ENCODE data around the gene MCU. TPM values are rescaled to one million over a fixed set of nuclear protein-coding genes. Genes with fewer than 3 reads are reported as not detected.

Gene MCU
- total RNA-seq, 2 donors from 2014 or later = 22.5 to 35.2 TPM

DNA sequence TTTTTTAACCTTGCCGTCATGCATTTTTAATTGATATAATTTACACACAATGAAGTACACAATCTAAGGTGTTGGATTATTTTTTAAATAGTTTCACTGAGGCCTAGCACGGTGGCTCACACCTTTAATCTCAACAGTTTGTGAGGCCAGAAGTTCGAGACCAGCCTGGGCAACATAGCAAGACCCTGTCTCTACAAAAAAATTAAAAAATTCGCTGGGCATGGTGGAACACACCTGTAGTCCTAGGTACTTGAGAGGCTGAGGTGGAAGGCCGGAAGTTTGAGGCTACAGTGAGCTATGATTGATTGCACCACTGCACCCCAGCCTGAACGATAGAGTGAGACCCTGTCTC lies 108.8 kb downstream of the MCU start:
- Mint-ChIP-seq H3K36me3 (no peaks in the 10 kb centered on the region), H3K9me3 (peaks cover 0 to under 1% of the 10 kb centered on the region in 2 donors), H3K27ac (no peak overlapping the region)
- no peak for DNase-seq (ENCODE audit: low spot score in 2 of 2)
- ATAC-seq = no peak

DNA sequence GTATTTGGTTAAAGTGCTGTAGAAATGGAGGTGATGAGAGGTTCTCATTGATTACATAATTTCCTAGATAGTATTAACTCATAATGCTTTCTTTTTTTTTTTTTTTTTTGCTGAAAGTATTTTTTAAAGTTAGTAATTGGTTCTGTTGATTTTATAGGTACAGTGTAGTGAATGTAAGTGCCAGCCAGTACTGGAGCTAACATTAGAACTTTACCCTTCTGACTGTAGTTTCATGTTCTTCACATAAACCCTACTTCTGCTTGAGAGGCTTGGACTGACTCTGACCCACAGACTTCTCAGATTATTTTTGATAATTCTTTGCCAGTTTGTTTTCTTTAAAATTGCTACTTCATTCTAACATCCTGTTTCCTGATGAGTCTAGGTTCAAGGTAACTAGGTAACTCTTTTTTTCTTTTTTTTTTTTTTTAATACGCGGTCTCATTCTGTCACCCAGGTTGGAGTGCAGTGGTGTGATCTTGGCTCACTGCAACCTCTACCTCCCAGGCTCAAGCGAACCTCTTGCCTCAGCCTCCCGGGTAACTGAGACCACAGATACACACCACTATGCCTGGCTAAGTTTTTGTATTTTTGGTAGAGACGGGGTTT lies 109.4 kb downstream of the MCU start:
- Mint-ChIP-seq H3K9me3 (peaks cover 0 to 4% of the 10 kb centered on the region in 2 donors), H3K36me3 (no peaks in the 10 kb centered on the region), H3K27ac (no peak overlapping the region)
- ATAC-seq (no peak), DNase-seq (ENCODE audit: low spot score in 2 of 2) (no peak)

DNA sequence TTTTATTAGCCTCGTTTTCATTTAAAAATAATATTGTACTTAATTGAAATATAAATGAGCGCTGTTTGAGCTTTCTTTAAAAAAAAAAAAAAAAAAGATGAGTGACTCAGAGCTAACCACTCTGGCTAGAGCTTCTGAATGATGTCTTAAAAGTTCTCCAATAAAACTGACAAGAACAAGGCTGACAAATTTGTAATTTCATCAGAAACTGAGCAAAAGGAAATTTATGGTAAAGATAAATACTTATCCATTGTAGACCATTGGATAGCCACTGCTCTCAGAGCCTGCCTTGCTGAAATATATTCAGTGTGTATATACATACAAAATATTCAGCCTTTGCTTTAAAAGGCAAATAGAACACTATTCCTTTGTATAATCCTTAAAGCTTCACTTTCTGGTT lies 110.4 kb downstream of the MCU start:
- no peak overlapping the region for H3K27ac Mint-ChIP-seq
- no peak for ATAC-seq
- DNase-seq (ENCODE audit: low spot score in 2 of 2) = no peak
- no peaks in the 10 kb centered on the region for H3K36me3 Mint-ChIP-seq
- peaks cover 0 to 4% of the 10 kb centered on the region in 2 donors for H3K9me3 Mint-ChIP-seq

DNA sequence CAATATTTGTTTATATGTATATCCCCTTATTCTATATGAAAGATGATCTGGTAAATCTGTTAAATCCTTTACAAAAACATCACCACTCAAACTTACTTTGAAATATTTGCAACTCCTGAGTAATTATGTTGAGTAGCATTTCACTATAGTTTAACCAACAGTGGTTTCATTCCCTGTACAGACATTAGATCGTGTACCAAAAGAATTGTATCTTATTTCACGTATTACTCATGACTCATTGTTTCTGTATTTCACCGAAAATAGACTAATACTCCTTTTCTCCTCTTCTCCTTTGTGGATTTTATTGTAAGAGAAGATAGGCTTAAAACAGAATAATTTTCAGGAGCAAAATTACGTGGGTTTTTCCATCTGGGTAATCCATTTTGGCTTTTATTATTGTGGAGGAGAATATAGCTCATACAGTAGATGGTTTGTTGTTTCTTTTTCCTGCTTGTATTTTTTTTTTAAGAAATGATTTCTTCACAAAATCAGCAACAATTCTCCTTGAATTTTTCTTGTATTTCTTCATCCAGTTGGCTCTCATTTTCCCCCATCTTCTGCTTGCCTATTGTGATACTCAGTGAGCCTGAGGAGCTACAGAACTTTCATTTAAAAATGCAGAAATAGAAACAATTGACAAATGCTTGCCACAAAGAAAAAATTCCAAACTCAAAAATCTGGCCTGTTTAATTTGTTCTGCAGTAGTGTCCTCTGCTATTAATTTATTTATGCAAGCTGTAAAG lies 111.0 kb downstream of the MCU start:
- no peak for DNase-seq (ENCODE audit: low spot score in 2 of 2)
- Mint-ChIP-seq H3K9me3 (peaks cover 0 to 4% of the 10 kb centered on the region in 2 donors), H3K27ac (no peak overlapping the region), H3K36me3 (no peaks in the 10 kb centered on the region)
- ATAC-seq = peak in 1 of 2 donors; percentile 68

DNA sequence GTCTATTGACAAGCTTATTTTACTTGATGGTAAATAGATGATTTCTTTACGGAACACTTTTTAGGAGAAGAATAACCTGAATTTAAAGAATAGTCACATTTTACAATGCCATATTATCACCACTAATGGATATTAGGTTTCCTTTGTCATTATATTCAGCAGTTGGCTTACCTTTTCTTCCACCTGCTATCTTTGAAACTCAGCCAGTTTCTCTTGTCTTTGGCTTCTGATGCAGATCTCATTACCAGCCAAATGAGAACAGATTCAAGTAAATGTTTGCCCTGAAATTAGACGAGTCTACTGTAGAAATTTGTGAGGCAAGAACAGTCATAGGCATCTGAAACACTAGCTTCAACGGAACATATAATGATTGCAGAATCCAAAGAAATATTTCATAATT lies 116.1 kb downstream of the MCU start:
- ATAC-seq (no peak), DNase-seq (ENCODE audit: low spot score in 2 of 2) (no peak)
- H3K9me3 Mint-ChIP-seq = peaks cover 0 to 4% of the 10 kb centered on the region in 2 donors
- H3K36me3 Mint-ChIP-seq = no peaks in the 10 kb centered on the region
- H3K27ac Mint-ChIP-seq = no peak overlapping the region

DNA sequence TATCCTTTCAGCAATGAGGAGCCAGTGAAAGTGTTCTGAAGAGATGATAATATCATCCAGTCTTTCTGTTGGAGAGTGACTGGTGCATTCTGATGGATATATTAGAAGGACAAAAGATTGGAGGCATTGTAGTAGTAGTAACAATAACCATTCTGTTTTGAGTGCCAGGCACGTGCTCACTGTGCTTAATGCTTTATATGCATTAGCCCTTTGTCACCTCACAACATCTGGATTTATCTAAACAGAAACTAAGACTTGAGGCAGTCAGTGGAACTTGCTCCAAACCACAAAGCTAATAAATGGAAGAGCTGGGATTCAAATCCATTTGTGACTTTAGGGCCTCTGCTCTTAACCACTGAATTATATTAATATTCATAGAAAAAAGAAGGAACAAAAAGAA lies 117.1 kb downstream of the MCU start:
- Mint-ChIP-seq H3K27ac (no peak overlapping the region), H3K36me3 (no peaks in the 10 kb centered on the region), H3K9me3 (peaks cover 0 to 4% of the 10 kb centered on the region in 2 donors)
- no peak for ATAC-seq
- DNase-seq (ENCODE audit: low spot score in 2 of 2) = no peak

DNA sequence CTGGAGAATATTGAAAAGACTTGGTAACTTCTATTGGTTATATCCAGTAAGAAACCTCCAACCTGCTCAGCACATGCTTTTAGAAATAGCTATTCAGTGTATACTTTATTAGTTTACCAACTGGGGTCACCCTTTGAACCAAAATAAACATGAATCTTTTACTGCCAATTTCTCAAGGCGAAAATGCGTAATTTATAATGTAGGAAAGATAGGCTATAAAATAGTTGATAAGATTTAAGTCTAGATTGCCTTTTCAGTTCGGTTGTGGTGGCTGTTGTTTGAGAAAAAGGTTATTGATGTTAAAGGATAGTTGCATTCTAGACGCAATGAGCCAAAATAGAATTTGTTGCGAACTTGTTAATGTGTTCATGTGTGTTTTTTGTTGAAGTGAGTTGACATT lies 119.0 kb downstream of the MCU start:
- H3K27ac Mint-ChIP-seq = no peak overlapping the region
- peaks cover 0 to under 1% of the 10 kb centered on the region in 2 donors for H3K9me3 Mint-ChIP-seq
- ATAC-seq (no peak), DNase-seq (ENCODE audit: low spot score in 2 of 2) (no peak)
- H3K36me3 Mint-ChIP-seq = no peaks in the 10 kb centered on the region

DNA sequence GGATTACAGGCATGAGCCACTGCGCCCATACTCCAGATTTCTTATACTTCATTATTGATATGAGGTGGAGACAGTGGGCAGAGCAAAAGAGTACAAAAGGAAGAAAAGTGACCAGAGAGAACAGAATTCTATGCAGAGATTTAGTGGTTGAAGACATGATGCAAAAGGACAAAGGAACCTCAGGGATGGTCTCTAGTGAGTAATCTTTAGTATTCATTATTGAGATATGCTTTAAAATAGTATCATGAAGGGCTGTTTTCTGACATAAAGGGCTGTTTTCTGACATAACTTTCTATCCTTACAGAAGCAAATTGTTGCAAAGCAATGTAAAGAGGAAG lies 120.4 kb downstream of the MCU start:
- Mint-ChIP-seq H3K27ac (no peak overlapping the region), H3K9me3 (no peaks in the 10 kb centered on the region), H3K36me3 (no peaks in the 10 kb centered on the region)
- DNase-seq (ENCODE audit: low spot score in 2 of 2) = no peak
- ATAC-seq = no peak

DNA sequence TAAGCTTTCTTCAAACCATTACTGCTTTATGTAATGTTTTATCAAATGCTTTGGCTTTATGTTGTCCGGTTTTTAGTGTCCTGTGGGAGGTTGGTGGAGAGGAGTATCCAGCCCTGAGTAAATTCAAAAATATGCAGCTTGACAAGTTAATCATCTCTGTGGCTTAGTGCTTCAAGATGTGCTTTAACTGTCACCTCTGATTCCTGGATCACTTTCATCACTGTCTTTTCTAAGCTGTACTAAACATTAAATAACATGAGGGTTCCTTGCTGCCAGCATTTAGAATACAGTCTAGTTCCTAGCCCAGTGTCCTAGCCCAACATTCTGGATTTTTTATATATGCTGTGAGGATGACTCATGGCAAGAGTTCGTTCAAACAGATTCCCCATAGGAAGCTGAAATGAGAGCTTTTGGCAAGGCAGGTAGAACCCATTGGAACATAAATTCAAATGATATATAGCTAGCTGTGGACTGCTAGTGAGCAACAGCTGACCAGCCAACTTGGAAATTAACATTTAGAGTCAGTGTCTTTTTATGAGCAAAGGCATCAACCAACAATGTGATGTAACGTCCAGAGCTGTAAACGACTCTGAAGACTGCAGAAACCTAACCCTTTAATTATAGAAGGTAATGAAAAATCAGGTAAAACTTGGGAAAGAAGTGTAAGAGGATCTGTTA lies 120.9 kb downstream of the MCU start:
- Mint-ChIP-seq H3K36me3 (no peaks in the 10 kb centered on the region), H3K27ac (no peak overlapping the region), H3K9me3 (no peaks in the 10 kb centered on the region)
- no peak for ATAC-seq
- no peak for DNase-seq (ENCODE audit: low spot score in 2 of 2)

DNA sequence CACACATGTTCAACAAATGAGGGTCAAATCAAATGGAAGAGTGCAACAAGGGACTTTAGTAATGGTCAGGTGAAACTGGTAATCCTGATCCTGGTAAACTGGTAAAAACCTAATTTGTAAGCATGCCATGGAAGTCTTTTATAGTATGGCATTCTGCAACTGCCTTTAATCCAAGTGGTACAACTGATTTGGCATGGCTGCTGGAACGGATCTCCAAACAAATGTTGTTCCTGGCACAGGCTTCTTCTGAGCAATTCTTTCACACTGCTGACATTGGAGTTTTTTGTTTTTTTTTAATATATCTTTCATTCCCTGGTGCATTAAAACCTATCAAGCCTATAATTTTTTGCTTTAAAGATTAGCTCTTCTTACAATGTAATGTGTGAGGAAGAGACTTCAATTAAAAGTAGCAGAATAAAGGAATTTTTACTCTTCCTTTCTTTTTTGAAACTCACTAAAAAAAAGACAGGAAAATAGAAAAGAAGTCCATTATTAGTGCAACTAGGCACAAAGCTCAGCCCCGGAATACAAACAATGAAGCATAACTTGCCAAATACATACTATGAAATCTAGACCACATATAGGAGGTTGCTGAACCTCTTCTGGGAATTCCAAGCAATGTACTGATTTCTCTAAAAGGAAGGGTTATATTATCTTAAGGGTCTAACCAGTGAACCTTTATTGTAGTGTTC lies 122.3 kb downstream of the MCU start:
- no peaks in the 10 kb centered on the region for H3K9me3 Mint-ChIP-seq
- DNase-seq (ENCODE audit: low spot score in 2 of 2) = no peak
- no peak for ATAC-seq
- H3K36me3 Mint-ChIP-seq = no peaks in the 10 kb centered on the region
- H3K27ac Mint-ChIP-seq = no peak overlapping the region

DNA sequence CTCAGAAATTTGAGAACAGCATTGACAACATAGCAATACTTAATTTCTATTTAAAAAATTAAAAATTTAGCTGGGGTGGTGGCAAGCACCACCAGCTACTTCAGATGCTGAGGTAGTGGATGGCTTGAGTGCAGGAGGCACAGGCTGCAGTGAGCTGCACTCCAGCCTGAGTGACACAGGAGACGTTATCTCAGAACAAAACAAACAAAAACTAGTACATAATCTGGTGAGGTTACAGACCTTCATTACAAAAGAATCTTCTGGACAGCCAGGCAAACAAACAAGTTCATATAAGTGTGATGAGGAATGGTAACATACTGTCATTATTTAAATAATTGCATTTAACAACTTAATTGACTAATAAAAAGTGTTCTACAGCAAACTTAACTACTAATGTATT lies 124.6 kb downstream of the MCU start:
- ATAC-seq (no peak), DNase-seq (ENCODE audit: low spot score in 2 of 2) (no peak)
- Mint-ChIP-seq H3K9me3 (no peaks in the 10 kb centered on the region), H3K36me3 (no peaks in the 10 kb centered on the region), H3K27ac (no peak overlapping the region)

DNA sequence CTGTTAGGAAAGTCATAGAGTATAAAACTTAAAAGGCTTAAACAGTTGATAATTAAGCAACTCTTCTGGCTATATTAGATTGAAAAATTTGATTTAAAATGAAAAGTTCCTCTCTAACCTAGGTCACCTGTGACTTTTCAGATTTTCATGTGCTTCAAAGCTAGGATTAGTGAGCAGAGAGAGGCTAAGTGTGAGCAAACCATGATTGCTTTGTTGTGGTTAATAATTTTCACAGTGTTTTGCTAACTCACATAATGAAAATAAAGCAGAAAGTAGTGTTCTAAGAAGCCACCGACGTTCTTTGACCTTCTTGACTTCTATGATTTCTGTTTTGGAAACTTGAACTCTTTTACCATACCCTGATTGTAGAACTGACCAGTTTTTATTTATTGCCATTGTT lies 126.1 kb downstream of the MCU start:
- ATAC-seq (no peak), DNase-seq (ENCODE audit: low spot score in 2 of 2) (no peak)
- no peak overlapping the region for H3K27ac Mint-ChIP-seq
- no peaks in the 10 kb centered on the region for H3K9me3 Mint-ChIP-seq
- H3K36me3 Mint-ChIP-seq = peaks cover 0 to 5% of the 10 kb centered on the region in 2 donors

DNA sequence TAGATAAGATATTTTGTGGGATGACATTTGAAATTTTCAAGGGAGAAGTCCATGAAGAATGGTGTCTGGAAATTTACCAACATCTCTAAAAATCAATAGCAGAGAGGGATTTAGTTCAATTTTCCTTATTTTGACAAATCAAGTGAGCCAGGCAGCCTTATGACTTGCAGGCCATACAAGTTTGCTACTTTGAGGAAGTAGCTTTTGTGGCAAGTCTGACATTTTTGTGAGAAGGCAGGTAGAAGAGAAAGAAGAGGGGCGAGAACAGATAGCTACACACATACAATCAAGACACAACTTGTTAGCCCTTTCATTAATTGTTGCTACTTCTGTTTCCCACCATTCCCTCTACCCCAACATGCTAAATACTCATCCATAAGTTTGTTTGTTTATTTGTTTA lies 127.1 kb downstream of the MCU start:
- no peaks in the 10 kb centered on the region for H3K9me3 Mint-ChIP-seq
- no peak overlapping the region for H3K27ac Mint-ChIP-seq
- no peak for ATAC-seq

DNA sequence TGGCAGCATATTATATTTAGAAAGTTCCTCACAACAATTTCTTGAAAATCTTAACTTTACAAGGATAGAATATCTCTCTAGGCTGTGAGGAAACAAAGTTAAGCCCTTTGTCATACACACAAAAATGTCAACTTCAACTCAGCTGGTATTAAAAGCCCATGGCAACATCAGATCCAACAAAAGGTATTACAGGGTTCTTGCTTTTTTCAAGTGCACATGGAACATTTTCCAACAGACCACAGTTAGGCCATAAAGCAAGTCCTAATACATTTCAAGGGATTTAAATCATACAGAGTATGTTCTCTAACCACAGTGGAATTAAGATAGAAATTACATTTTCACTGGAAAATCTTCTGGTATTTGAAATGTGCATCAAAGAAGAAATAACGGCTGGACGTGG lies 129.7 kb downstream of the MCU start:
- ATAC-seq = no peak
- no peak for DNase-seq (ENCODE audit: low spot score in 2 of 2)
- no peak overlapping the region for H3K27ac Mint-ChIP-seq
- no peaks in the 10 kb centered on the region for H3K9me3 Mint-ChIP-seq
- peaks cover 0 to 5% of the 10 kb centered on the region in 2 donors for H3K36me3 Mint-ChIP-seq

More for the DNA sequence above, 127.1 kb downstream of the MCU start:
- no peak for DNase-seq (ENCODE audit: low spot score in 2 of 2)
- H3K36me3 Mint-ChIP-seq = peaks cover 0 to 5% of the 10 kb centered on the region in 2 donors

DNA sequence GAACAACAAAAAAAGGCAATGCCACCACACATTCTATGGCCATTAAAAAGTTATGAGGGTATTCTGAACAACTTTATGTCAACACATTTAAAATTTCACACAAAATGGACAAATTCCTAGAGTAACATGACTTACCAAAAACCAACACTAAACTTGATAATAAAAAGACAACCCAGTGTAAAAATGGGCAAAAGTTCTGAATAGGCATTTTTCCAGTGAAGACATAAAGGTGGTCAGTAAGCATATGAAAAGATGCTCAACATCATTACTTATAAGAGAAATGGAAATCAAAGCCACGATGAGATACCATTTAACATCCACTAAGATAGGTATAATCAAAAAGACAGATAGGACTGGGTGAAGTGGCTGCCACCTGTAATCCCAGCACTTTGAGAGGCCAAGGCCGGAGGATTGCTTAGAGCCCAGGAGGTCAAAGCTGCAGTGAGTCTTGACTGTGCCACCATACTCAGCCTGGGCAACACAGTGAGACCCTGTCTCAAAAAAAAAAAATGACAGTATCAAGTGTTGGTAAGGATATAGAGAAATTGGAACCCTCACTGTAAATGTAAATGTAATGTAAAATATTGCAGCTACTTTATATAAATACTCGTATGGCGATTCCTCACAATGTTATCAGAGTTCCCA lies 130.5 kb downstream of the MCU start:
- no peak for DNase-seq (ENCODE audit: low spot score in 2 of 2)
- H3K36me3 Mint-ChIP-seq = peaks cover 0 to 5% of the 10 kb centered on the region in 2 donors
- ATAC-seq = no peak
- H3K9me3 Mint-ChIP-seq = no peaks in the 10 kb centered on the region
- H3K27ac Mint-ChIP-seq = no peak overlapping the region

DNA sequence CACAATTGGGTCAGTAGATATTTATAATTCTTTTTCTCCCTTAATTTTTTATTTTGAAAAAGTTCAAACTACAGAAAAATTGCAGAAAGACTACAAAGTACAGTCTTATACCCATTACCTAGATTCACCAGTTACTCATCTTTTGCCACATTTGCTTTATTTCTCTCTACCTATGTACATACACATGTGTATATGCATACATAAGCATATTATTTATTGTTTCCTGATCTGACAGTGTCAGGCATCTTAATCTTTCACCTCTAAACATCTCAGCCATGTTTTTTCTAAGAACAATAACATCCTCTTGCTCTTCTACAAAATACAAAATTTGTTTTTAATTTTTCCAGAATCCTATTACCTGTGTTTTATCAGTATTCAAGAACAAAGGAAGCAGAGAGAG lies 133.2 kb downstream of the MCU start:
- no peaks in the 10 kb centered on the region for H3K9me3 Mint-ChIP-seq
- H3K36me3 Mint-ChIP-seq = peaks cover 0 to 5% of the 10 kb centered on the region in 2 donors
- DNase-seq (ENCODE audit: low spot score in 2 of 2) (no peak), ATAC-seq (no peak)
- no peak overlapping the region for H3K27ac Mint-ChIP-seq

DNA sequence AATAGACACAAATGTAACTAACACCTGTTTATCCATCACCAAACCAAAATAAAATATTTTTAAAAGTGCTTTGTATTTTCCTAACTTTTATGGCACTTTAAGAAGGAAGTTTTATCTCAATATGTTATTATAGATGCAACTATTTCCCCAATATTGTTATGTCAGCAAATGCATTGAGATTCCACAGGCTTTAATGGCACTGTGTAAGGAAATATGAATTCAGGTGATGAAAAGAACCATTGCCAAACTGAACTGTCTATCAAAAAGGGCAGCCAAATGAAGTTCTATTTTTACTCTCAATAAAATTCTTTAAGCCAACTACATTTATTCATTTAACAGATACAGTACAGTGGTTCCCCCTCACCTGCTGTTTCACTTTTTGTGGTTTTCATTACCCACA lies 134.4 kb downstream of the MCU start:
- no peak for ATAC-seq
- Mint-ChIP-seq H3K9me3 (no peaks in the 10 kb centered on the region), H3K27ac (no peak overlapping the region), H3K36me3 (peaks cover 0 to 5% of the 10 kb centered on the region in 2 donors)
- no peak for DNase-seq (ENCODE audit: low spot score in 2 of 2)

Measured in activated naive CD4-positive, alpha-beta T cell treated with anti-CD3 and anti-CD28 coated beads, Interleukin-2, amount 50 U/mL, for 72 hours (primary cell).